ENCODE measurements around the gene TFF1. TPM values are rescaled to one million over a fixed set of nuclear protein-coding genes. Genes with fewer than 3 reads are reported as not detected.

TFF1 gene
- total and polyA plus RNA-seq, 11 donors = not detected

- TF ChIP-seq POLR2A (IDR thresholded peaks at IDR 0.05) = no peak
- TF ChIP-seq, protein P1, sequence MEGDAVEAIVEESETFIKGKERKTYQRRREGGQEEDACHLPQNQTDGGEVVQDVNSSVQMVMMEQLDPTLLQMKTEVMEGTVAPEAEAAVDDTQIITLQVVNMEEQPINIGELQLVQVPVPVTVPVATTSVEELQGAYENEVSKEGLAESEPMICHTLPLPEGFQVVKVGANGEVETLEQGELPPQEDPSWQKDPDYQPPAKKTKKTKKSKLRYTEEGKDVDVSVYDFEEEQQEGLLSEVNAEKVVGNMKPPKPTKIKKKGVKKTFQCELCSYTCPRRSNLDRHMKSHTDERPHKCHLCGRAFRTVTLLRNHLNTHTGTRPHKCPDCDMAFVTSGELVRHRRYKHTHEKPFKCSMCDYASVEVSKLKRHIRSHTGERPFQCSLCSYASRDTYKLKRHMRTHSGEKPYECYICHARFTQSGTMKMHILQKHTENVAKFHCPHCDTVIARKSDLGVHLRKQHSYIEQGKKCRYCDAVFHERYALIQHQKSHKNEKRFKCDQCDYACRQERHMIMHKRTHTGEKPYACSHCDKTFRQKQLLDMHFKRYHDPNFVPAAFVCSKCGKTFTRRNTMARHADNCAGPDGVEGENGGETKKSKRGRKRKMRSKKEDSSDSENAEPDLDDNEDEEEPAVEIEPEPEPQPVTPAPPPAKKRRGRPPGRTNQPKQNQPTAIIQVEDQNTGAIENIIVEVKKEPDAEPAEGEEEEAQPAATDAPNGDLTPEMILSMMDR (IDR thresholded peaks at IDR 0.05) = no peak
- Histone ChIP-seq H3K27me3 (peaks cover 0 to 27% (median 8%) of the 10 kb centered on the region in 9 donors), H3K27ac (no peak overlapping the region), H3K36me3 (no peaks in the 10 kb centered on the region), H3K9me3 (peaks cover 0 to under 1% (median 0%) of the 10 kb centered on the region in 12 donors), H3K4me1 (peaks cover 0 to 6% (median 0%) of the 10 kb centered on the region in 12 donors), H3K4me3 (no peak overlapping the region)
- no peak for ATAC-seq
- WGBS, 4 donors = 86 to 92% (median 91%) methylated on average over 4 of the region's 4 CpGs
- intact Hi-C loops (cut with DNase I) = loop anchor here in 7 of 10 donors (5.0 to 10.0 kb wide), 4 partner anchors 108 to 192 kb away; no protein-coding TSS in a partner anchor
- no peak for DNase-seq
These were observed 29.1 kb downstream of the TFF1 start for GRCh38 chr21:42337276-42337675.

DNA sequence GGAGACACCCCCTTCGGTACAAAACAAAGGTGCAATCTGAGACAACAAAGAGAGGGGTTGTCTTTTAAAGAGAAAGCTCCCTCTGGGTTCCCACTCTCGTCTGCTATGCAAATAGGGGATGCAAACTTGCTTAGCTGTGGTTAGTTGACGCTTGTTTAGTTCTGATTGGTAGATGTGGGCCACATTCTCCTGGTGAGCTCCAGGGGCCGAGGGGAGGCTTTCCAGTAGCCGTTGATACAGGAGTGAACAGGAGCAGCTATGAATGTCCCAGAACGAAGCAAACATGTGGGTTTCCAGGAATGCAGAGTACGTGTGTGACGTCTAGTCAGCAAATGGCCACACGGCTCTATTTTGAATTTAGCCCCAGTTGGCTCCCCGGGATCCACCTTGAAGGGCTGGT is 30.3 kb downstream of the TFF1 start:
- Histone ChIP-seq H3K4me3 (no peak overlapping the region), H3K36me3 (no peaks in the 10 kb centered on the region), H3K4me1 (peaks cover 0 to 6% (median 0%) of the 10 kb centered on the region in 12 donors), H3K9me3 (peaks cover 0 to 12% (median 8%) of the 10 kb centered on the region in 12 donors), H3K27me3 (peaks cover 0 to 27% (median 8%) of the 10 kb centered on the region in 9 donors), H3K27ac (no peak overlapping the region)
- intact Hi-C loops (cut with DNase I) = loop anchor here in 7 of 10 donors (5.0 to 10.0 kb wide), 4 partner anchors 109 to 191 kb away; no protein-coding TSS in a partner anchor
- TF ChIP-seq, protein P1 (IDR thresholded peaks at IDR 0.05) = no peak
- no peak for TF ChIP-seq POLR2A (IDR thresholded peaks at IDR 0.05)
- 24 to 32% (median 29%) methylated on average over 10 of the region's 10 CpGs for WGBS, 4 donors
- DNase-seq = no peak
- ATAC-seq = no peak

DNA sequence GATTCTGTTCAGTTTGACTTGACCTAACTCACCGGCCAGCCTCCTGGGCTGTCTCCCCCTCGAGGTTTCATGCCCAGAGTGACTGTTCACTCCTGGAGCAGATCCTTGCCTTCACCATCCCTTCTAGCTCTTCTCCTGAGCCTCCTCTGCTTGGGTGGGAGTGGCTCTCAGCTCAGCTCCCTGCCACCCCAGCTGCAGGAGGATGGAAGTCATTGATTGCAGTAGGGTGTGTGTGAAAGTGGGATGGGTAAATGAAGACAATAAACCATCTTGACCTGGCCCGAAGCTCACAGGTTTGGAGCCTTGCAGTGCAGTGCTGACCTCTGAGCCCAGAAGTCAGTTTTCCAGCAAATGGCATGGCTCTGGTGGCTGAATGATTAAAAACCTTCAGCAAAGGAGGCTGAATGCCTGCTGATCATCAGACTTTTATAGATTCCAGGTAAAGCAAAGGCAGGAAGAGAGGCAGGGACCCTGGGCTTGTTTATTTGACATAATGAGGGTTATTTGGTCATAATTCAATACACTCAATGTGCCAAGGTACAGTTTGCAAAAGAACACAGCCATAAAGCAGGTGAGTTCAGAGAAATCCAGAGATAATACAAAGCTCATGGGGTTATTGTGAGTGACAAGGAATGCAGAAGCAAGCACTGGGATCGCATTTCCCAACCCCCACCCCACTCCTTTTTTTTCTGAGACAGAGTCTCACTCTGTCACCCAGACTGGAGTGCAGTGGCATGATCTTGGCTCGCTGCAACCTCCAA is 33.6 kb downstream of the TFF1 start:
- intact Hi-C loops (cut with DNase I) = loop anchor here in 3 of 10 donors (10.0 kb wide), 2 partner anchors 112 to 188 kb away; no protein-coding TSS in a partner anchor
- Histone ChIP-seq H3K27ac (no peak overlapping the region), H3K4me1 (peaks cover 0 to 1% (median 0%) of the 10 kb centered on the region in 12 donors), H3K9me3 (peaks cover 0 to 17% (median 8%) of the 10 kb centered on the region in 12 donors), H3K36me3 (no peaks in the 10 kb centered on the region), H3K27me3 (peaks cover 0 to 27% (median 8%) of the 10 kb centered on the region in 9 donors), H3K4me3 (no peak overlapping the region)
- WGBS, 4 donors = 56 to 83% (median 80%) methylated on average over 5 of the region's 5 CpGs
- TF ChIP-seq, protein P1 (IDR thresholded peaks at IDR 0.05) = no peak
- ATAC-seq (no peak), DNase-seq (no peak)

GRCh38 chr21:42331660-42332059 is 34.7 kb downstream of the TFF1 start:
- Histone ChIP-seq H3K4me1 (no peaks in the 10 kb centered on the region), H3K36me3 (no peaks in the 10 kb centered on the region), H3K27ac (no peak overlapping the region), H3K9me3 (peaks cover 0 to 17% (median 8%) of the 10 kb centered on the region in 12 donors), H3K27me3 (peaks cover 0 to 26% (median 8%) of the 10 kb centered on the region in 9 donors), H3K4me3 (no peak overlapping the region)
- no peak for TF ChIP-seq POLR2A (IDR thresholded peaks at IDR 0.05)
- DNase-seq (no peak), ATAC-seq (no peak)
- intact Hi-C loops (cut with DNase I) = loop anchor here in 3 of 10 donors (10.0 kb wide), 2 partner anchors 113 to 187 kb away; no protein-coding TSS in a partner anchor
